Right lobe of liver (tissue), 6 donors: ENCODE measurements around the gene MTHFS. TPM values are rescaled to one million over a fixed set of nuclear protein-coding genes. Genes with fewer than 3 reads are reported as not detected.
"Not testable (repeated sequence)": the region's sequence is repeated elsewhere in the genome, so short reads cannot be mapped to it uniquely, and the experiment has no call there.

ENCODE experiments used
- ATAC-seq, 4 donors: fragments of 200-7000 bp; cut with Tn5 transposase; one replicate each; pipeline ENCODE4 v1.9.1; 2020; ENCODE audit warnings: mild to moderate bottlenecking in 4 of 4, moderate library complexity in 4 of 4
- DNase-seq, 3 donors: peaks; one replicate each; pipeline ENCODE4 v3.0.0-alpha.2; 2020
- H3K27ac ChIP-seq, 3 donors: fragments of 200-600 bp; one replicate each; pipeline ENCODE4 v1.8.0; 2022
- H3K27me3 ChIP-seq, 2 donors: fragments of 200-600 bp; one replicate each; pipeline ENCODE4 v1.8.0; 2022
- H3K36me3 ChIP-seq, 4 donors: fragments of 200-600 bp; sonication (generic) in 1 of 4; one replicate each; pipeline versions ENCODE4 v1.5.1 to v1.8.0; 2017 to 2022; ENCODE audit warnings: control low read depth in 1 of 4
- H3K4me1 ChIP-seq, 4 donors: fragments of 200-600 bp; sonication (generic) in 1 of 4; one replicate each; pipeline versions ENCODE4 v1.5.1 to v1.8.0; 2017 to 2022; ENCODE audit warnings: control low read depth in 1 of 4
- H3K4me3 ChIP-seq, 3 donors: fragments of 200-600 bp; one replicate each; pipeline ENCODE4 v1.8.0; 2022
- H3K9me3 ChIP-seq, 4 donors: fragments of 200-600 bp; sonication (generic) in 1 of 4; one replicate each; pipeline versions ENCODE4 v1.5.1 to v1.8.0; 2017 to 2022; ENCODE audit warnings: control low read depth in 1 of 4
- CTCF ChIP-seq, 4 donors: fragments of 200-600 bp in 3 of 4; fragments of 450-650 bp in 1 of 4; IDR thresholded peaks; one replicate each; pipeline versions ENCODE4 v1.5.1 to v1.8.0; 2016 to 2022; ENCODE audit warnings: antibody characterized with exemption in 4 of 4, mild to moderate bottlenecking in 2 of 4
- POLR2A ChIP-seq: fragments of 450-650 bp; IDR thresholded peaks from one replicate; pipeline ENCODE4 v1.6.1; 2017; ENCODE audit warnings: antibody characterized with exemption, mild to moderate bottlenecking
- WGBS: methylation state at CpG from one replicate; pipeline ENCODE4 v1.1.6; 2018; ENCODE audit warnings: low coverage, low lambda C conversion rate; ENCODE audit not compliant: insufficient coverage; ENCODE audit errors: missing lambda C conversion rate; 5-methylcytosine and 5-hydroxymethylcytosine counted together
- intact Hi-C, 2 donors: fragments of 100-400 bp; cut with DNase I; formaldehyde crosslinking; loops; one replicate each; pipeline versions ENCODE4 v1.11.2 to v1.14.1; 2022
- total RNA-seq, 6 experiments: library from RNA; depleted of rRNA in 2 of 6; stranded (reverse); fragments of >200 nt in 2 of 6; fragmentation: NEBNext Ultra II Directional in 3 of 6; extraction: Animal tissue kit (Norgen Biotek cat#: 25700) in 3 of 6; gene quantifications; one replicate each; pipeline versions ENCODE4 v1.1.0 to v1.2.4, GENCODE V29; 2016 to 2023
- donor health status: DM: no; HTN: yes; CAD: no.
- donor health status: DM: no; HTN: no; CAD: no.
- donor health status: DM: no; HTN: no; CAD: no.
- donor health status: DM: no; HTN: yes; CAD: no.
- donor health status: DM: no; HTN: yes; CAD: no.

MTHFS gene
- total RNA-seq, 6 experiments from 2014 or later: 82.7 to 186 (median 158) TPM

GRCh38 chr15:79900087-79900486, 3.3 kb upstream of the MTHFS start:
- no peak for ATAC-seq
- Histone ChIP-seq H3K27ac (peak overlapping the region; percentile 97 to 100 (median 99)), H3K4me3 (no peak overlapping the region), H3K36me3 (no peaks in the 10 kb centered on the region), H3K9me3 (no peaks in the 10 kb centered on the region), H3K4me1 (peaks cover 0 to 26% (median 12%) of the 10 kb centered on the region in 4 donors), H3K27me3 (no peaks in the 10 kb centered on the region)
- intact Hi-C loops: no loop called here
- 80% methylated on average over 9 of the region's 9 CpGs for WGBS
- DNase-seq: no peak
- TF ChIP-seq POLR2A (no peak), CTCF (IDR thresholded peaks at IDR 0.05) (no peak)

GRCh38 chr15:79898786-79899185, 2.0 kb upstream of the MTHFS start:
- H3K9me3 ChIP-seq, H3K4me3 ChIP-seq, H3K36me3 ChIP-seq, H3K27me3 ChIP-seq, DNase-seq, intact Hi-C loops: not testable (repeated sequence)
- peaks cover 0 to 35% (median 12%) of the 10 kb centered on the region in 4 donors for H3K4me1 ChIP-seq
- ATAC-seq: peak in 3 of 4 donors; percentile 2 to 51 (median 27)
- 9% methylated on average over 3 of the region's 3 CpGs for WGBS
- peak overlapping the region; percentile 97 to 100 (median 99) for H3K27ac ChIP-seq

DNA sequence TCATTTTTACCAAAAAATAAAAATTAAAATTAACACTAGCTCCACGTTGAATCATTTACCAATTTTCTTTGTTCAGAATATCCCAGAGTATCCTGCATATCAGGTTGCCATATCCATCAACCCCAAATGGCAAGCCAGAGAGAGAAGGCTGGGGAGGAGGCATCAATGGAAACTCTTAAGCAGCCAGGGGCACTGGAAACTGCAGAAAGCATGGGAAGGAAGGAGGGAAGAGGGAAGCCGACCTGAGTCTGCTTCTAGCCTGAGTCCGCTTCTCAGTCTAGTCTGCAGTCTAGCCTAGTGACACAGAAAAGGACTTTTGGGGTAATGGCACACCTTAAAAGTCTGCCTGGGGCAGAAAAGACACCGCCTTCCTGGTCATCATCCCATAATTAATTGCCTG, 1.6 kb upstream of the MTHFS start:
- TF ChIP-seq POLR2A (no peak), CTCF (IDR thresholded peaks at IDR 0.05) (no peak)
- intact Hi-C loops: no loop called here
- Histone ChIP-seq H3K4me1 (peaks cover 0 to 39% (median 12%) of the 10 kb centered on the region in 4 donors), H3K4me3 (no peak overlapping the region), H3K27ac (peak overlapping the region; percentile 97 to 100 (median 99)), H3K36me3 (no peaks in the 10 kb centered on the region), H3K27me3 (no peaks in the 10 kb centered on the region), H3K9me3 (no peaks in the 10 kb centered on the region)
- ATAC-seq (no peak), DNase-seq (no peak)
- WGBS: 44% methylated on average over 4 of the region's 4 CpGs

- H3K4me1 ChIP-seq: peaks cover 0 to 41% (median 12%) of the 10 kb centered on the region in 4 donors
- no peak for TF ChIP-seq CTCF (IDR thresholded peaks at IDR 0.05)
- no peak for TF ChIP-seq POLR2A
- H3K36me3 ChIP-seq: no peaks in the 10 kb centered on the region
- H3K27me3 ChIP-seq: no peaks in the 10 kb centered on the region
- DNase-seq: no peak
- H3K9me3 ChIP-seq: no peaks in the 10 kb centered on the region
- ATAC-seq: no peak
- intact Hi-C loops: no loop called here
- 42% methylated on average over 4 of the region's 6 CpGs for whole genome bisulfite sequencing
- H3K4me3 ChIP-seq: peak overlapping the region; percentile 78 to 87 (median 83)
- peak overlapping the region; percentile 97 to 100 (median 99) for H3K27ac ChIP-seq
Measured at GRCh38 chr15:79897701-79898113, 893 bp upstream of the MTHFS start.

- H3K4me3 ChIP-seq: peak overlapping the region; percentile 78 to 87 (median 83)
- DNase-seq: no peak
- peaks cover 0 to 45% (median 12%) of the 10 kb centered on the region in 4 donors for H3K4me1 ChIP-seq
- intact Hi-C loops: no loop called here
- 14% methylated on average over 3 of the region's 8 CpGs for WGBS
- H3K27me3 ChIP-seq: no peaks in the 10 kb centered on the region
- no peaks in the 10 kb centered on the region for H3K36me3 ChIP-seq
- TF ChIP-seq POLR2A (no peak), CTCF (IDR thresholded peaks at IDR 0.05) (no peak)
- H3K27ac ChIP-seq: peak overlapping the region; percentile 97 to 100 (median 99)
- ATAC-seq: no peak
- no peaks in the 10 kb centered on the region for H3K9me3 ChIP-seq
Measured at GRCh38 chr15:79897380-79897678, 515 bp upstream of the MTHFS start.
